Vagina (tissue), 2 donors: Measurements from ENCODE around the gene NDST1. TPM values are rescaled to one million over a fixed set of nuclear protein-coding genes. Genes with fewer than 3 reads are reported as not detected.
A peak's percentile ranks its signal among the peaks of the same experiment; 100 is the strongest.

Source experiments
- DNase-seq, 2 donors: peaks; one replicate each; pipeline ENCODE4 v3.0.0-alpha.2; 2017; ENCODE audit errors: extremely low spot score in 2 of 2
- H3K27ac ChIP-seq: fragments of 200-600 bp; sonication (generic); one replicate; pipeline ENCODE4 v1.5.1; 2019
- H3K27me3 ChIP-seq: fragments of 200-600 bp; sonication (generic); one replicate; pipeline ENCODE4 v1.5.1; 2019
- H3K36me3 ChIP-seq, 2 donors: fragments of 200-600 bp; sonication (generic); one replicate each; pipeline ENCODE4 v1.5.1; 2017 to 2019
- H3K4me1 ChIP-seq: fragments of 200-600 bp; sonication (generic); one replicate; pipeline ENCODE4 v1.5.1; 2019
- H3K4me3 ChIP-seq, 2 donors: fragments of 200-600 bp; sonication (generic); 1 replicate in 1 of 2; 2 replicates in 1 of 2; pipeline ENCODE4 v1.5.1; 2016 to 2019
- H3K9me3 ChIP-seq: fragments of 200-600 bp; sonication (generic); one replicate; pipeline ENCODE4 v1.5.1; 2019
- POLR2A ChIP-seq, 2 donors: fragments of 450-650 bp; IDR thresholded peaks; one replicate each; pipeline ENCODE4 v1.6.1; 2017; ENCODE audit warnings: antibody characterized with exemption in 2 of 2, mild to moderate bottlenecking in 2 of 2, moderate library complexity in 2 of 2
- POLR2AphosphoS5 ChIP-seq, 2 donors: sonication (generic); formaldehyde crosslinking; IDR thresholded peaks; one replicate each; pipeline ENCODE4 v1.9.0; 2017; ENCODE audit warnings: antibody characterized with exemption in 2 of 2, mild to moderate bottlenecking in 2 of 2, low read depth in 1 of 2; ENCODE audit not compliant: insufficient read depth in 1 of 2
- intact Hi-C: fragments of 100-400 bp; cut with DNase I; formaldehyde crosslinking; loops from one replicate; pipeline ENCODE4 v1.15.1; 2023
- total RNA-seq: library from RNA; depleted of rRNA; stranded (reverse); fragments of >200 nt; gene quantifications from one replicate; pipeline ENCODE4 v1.2.3, GENCODE V29; 2016
- TF ChIP-seq, protein P1 (sequence below), 3 experiments: fragments of 450-650 bp in 2 of 3; fragments of 200-600 bp in 1 of 3; sonication (generic) in 1 of 3; IDR thresholded peaks; one replicate each; pipeline ENCODE4 v1.5.1; 2017 to 2019; ENCODE audit warnings: antibody characterized with exemption in 3 of 3, mild to moderate bottlenecking in 2 of 3, moderate library complexity in 2 of 3

Gene NDST1
- total RNA-seq, 1 donor from 2014 or later, result 73.9 TPM

DNA sequence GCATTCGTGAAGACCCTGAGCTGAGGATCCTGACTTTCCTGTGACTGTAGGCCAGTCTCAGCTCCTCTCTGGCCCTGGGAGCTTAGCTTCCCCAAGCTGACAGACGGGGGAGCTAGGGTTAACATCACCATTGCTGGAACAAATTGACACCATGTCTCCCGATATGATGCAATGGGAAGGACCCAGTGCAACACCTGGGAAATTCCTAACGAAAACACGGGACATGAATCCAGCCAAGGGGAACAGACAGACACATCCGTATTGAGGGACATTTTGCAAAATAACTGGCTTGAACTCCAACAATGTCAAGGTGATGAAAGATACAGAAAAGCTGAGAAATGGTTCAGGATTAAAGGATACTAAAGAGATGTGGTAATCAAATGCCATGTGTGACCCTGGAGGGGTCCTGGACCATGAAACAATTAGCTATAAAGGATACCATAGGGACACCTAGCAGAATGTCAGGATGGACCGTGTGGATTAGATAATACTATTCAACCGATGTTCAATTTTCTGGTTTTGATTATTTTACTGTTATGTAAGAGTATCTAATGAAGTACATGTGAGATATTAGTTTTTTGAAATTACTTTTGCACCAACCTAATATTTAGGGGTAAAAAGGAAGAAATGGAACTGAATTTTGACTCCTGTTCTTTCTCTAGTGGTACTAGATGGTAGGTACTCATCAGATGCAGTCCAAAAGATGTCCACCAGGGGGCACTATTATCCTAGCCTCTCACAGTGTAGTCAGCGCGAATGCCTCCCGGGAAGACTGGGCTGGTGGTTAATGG lies 52.7 kb downstream of the NDST1 start:
- Histone ChIP-seq H3K4me1 (no peaks in the 10 kb centered on the region), H3K27ac (no peak overlapping the region), H3K9me3 (no peaks in the 10 kb centered on the region), H3K4me3 (no peak overlapping the region), H3K27me3 (no peaks in the 10 kb centered on the region), H3K36me3 (peaks cover 0 to 6% of the 10 kb centered on the region in 2 donors)
- TF ChIP-seq POLR2A (IDR thresholded peaks at IDR 0.05) (peak in 1 of 2 donors; percentile 9), POLR2AphosphoS5 (IDR thresholded peaks at IDR 0.05; ENCODE audit: insufficient read depth in 1 of 2, low read depth in 1 of 2) (peak in 1 of 2 donors; percentile 58)
- TF ChIP-seq, protein P1, sequence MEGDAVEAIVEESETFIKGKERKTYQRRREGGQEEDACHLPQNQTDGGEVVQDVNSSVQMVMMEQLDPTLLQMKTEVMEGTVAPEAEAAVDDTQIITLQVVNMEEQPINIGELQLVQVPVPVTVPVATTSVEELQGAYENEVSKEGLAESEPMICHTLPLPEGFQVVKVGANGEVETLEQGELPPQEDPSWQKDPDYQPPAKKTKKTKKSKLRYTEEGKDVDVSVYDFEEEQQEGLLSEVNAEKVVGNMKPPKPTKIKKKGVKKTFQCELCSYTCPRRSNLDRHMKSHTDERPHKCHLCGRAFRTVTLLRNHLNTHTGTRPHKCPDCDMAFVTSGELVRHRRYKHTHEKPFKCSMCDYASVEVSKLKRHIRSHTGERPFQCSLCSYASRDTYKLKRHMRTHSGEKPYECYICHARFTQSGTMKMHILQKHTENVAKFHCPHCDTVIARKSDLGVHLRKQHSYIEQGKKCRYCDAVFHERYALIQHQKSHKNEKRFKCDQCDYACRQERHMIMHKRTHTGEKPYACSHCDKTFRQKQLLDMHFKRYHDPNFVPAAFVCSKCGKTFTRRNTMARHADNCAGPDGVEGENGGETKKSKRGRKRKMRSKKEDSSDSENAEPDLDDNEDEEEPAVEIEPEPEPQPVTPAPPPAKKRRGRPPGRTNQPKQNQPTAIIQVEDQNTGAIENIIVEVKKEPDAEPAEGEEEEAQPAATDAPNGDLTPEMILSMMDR (IDR thresholded peaks at IDR 0.05), result peak; percentile 90 to 94 (median 90)
- intact Hi-C loops, result loop anchor here (5.0 kb wide), 1 partner anchor 97 kb away; no protein-coding TSS in a partner anchor
- no peak for DNase-seq

DNA sequence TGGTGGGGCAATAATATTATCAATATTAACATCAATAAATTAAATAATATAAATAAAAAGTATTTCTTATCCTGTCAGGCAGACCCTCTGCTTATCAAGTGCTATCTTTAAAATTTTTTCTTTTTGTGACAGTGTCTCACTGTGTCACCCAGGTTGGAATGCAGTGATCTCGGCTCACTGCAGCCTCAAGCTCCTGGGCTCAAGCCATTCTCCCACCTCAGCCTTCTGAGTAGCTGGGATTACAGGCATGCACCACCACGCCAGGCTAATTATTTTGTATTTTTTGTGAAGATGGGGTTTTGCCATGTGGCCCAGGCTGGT lies 53.2 kb downstream of the NDST1 start:
- TF ChIP-seq POLR2AphosphoS5 (IDR thresholded peaks at IDR 0.05; ENCODE audit: insufficient read depth in 1 of 2, low read depth in 1 of 2) (no peak), POLR2A (IDR thresholded peaks at IDR 0.05) (no peak)
- TF ChIP-seq, protein P1 (IDR thresholded peaks at IDR 0.05), result no peak
- Histone ChIP-seq H3K27me3 (no peaks in the 10 kb centered on the region), H3K36me3 (peaks cover 0 to under 1% of the 10 kb centered on the region in 2 donors), H3K9me3 (no peaks in the 10 kb centered on the region), H3K27ac (no peak overlapping the region), H3K4me3 (no peak overlapping the region), H3K4me1 (no peaks in the 10 kb centered on the region)
- no peak for DNase-seq
- intact Hi-C loops, result loop anchor here (5.0 kb wide), 1 partner anchor 96 kb away; no protein-coding TSS in a partner anchor

DNA sequence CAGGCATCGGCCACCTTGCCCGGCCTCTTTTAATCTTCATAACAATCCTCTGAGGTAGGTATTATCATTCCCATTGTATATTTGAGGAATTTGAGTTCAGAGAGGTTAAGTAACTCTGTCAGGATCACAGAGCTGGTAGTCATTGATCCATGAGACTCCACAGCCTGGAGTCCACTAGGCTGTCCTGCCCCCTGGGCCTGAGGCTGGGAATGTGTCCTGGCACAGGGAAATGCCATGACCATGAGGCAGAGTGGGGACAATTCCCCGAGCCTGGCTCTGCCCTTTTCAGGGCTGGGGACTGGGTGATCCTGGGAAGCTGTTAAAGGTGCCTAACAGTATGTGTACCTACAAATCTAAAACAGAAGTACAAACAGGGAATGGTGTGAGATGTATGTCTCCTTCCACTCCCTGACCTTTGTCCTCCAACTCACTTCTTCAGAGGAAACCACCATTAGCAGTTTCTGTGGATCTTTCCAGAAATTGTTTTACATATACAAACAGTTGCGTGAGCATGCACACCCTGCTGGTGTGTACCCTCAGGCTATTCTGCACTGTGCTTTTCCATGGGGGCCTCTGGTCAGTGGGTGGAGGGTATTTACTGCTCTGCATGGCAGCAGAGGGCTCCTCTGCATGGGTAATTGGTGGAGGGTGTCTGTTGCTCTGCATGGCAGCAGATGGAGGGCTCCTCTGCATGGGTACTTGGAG lies 53.8 kb downstream of the NDST1 start:
- no peaks in the 10 kb centered on the region for H3K36me3 ChIP-seq

DNA sequence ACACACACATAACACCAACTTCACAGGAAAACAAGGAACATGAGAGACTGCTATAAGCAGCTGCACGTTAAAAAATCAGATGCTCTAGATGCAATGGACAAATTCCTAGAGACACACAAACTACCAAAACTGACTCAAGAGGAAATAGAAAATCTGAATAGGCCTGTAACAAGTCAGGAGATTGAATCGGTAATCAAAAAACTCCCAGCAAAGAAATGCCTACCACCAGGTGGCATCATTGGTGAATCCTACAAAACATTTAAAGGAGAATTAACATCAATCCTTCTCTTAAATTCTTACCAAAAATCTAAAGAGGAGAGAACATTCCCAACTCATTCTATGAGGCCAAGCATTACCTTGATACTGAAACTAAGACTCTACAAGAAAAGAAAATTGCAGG lies 54.9 kb downstream of the NDST1 start:
- Histone ChIP-seq H3K9me3 (no peaks in the 10 kb centered on the region), H3K27ac (no peak overlapping the region), H3K36me3 (no peaks in the 10 kb centered on the region), H3K27me3 (no peaks in the 10 kb centered on the region), H3K4me1 (no peaks in the 10 kb centered on the region), H3K4me3 (no peak overlapping the region)
- DNase-seq, result no peak
- TF ChIP-seq, protein P1 (IDR thresholded peaks at IDR 0.05), result peak in 1 of 3 experiments; percentile 19
- no peak for TF ChIP-seq POLR2A (IDR thresholded peaks at IDR 0.05)
- intact Hi-C loops, result loop anchor here (5.0 kb wide), 1 partner anchor 94 kb away; no protein-coding TSS in a partner anchor

More for the DNA sequence above, 53.8 kb downstream of the NDST1 start:
- no peak overlapping the region for H3K4me3 ChIP-seq
- no peak for DNase-seq
- no peaks in the 10 kb centered on the region for H3K4me1 ChIP-seq
- H3K27me3 ChIP-seq, result no peaks in the 10 kb centered on the region
- no peak for TF ChIP-seq POLR2AphosphoS5 (IDR thresholded peaks at IDR 0.05; ENCODE audit: insufficient read depth in 1 of 2, low read depth in 1 of 2)
- intact Hi-C loops, result loop anchor here (5.0 kb wide), 1 partner anchor 96 kb away; no protein-coding TSS in a partner anchor
- H3K27ac ChIP-seq, result no peak overlapping the region
- H3K9me3 ChIP-seq, result no peaks in the 10 kb centered on the region

DNA sequence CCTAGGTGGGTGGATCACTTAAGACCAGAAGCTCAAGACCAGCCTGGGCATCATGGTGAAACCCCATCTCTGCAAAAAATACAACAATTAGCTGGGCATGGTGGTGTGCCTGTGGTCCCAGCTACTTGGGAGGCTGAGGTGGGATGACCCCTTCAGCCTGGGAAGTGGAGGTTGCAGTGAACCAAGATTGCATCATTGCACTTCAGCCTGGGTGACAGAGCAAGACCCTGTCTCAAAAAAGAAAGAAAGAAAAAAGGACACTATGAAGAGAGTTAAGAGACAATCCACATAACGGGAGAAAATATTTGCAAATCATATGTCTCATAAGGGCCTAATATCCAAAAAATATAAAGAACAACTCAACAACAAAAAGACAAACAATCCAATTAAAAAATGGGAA lies 57.9 kb downstream of the NDST1 start:
- Histone ChIP-seq H3K9me3 (no peaks in the 10 kb centered on the region), H3K27me3 (no peaks in the 10 kb centered on the region), H3K27ac (no peak overlapping the region), H3K4me1 (no peaks in the 10 kb centered on the region), H3K36me3 (no peaks in the 10 kb centered on the region), H3K4me3 (no peak overlapping the region)
- intact Hi-C loops, result no loop called here
- TF ChIP-seq POLR2AphosphoS5 (IDR thresholded peaks at IDR 0.05; ENCODE audit: insufficient read depth in 1 of 2, low read depth in 1 of 2) (no peak), POLR2A (IDR thresholded peaks at IDR 0.05) (no peak)
- TF ChIP-seq, protein P1 (IDR thresholded peaks at IDR 0.05), result no peak
- no peak for DNase-seq
